Stimulated activated CD4-positive, alpha-beta T cell treated with anti-CD3 and anti-CD28 coated beads, Interleukin-2, amount 100 ng/mL, for 24 hours (primary cell): ENCODE data around the gene NAA25.
"Not testable (repeated sequence)": the region's sequence is repeated elsewhere in the genome, so short reads cannot be mapped to it uniquely, and the experiment has no call there.

ENCODE experiments used
- DNase-seq, 2 donors: peaks; one replicate each; pipeline ENCODE4 v3.0.0-alpha.2; 2020

Gene NAA25

GRCh38 chr12:112116232-112117060, 7.9 kb upstream of the NAA25 start:
- DNase-seq: no peak

GRCh38 chr12:112115259-112116045, 6.9 kb upstream of the NAA25 start:
- no peak for DNase-seq

GRCh38 chr12:112112409-112113133, 4.0 kb upstream of the NAA25 start:
- no peak for DNase-seq

GRCh38 chr12:112111931-112112330, 3.3 kb upstream of the NAA25 start:
- DNase-seq: no peak

GRCh38 chr12:112110787-112111662, 2.4 kb upstream of the NAA25 start:
- not testable (repeated sequence) for DNase-seq

GRCh38 chr12:112107306-112108201, 1.0 kb downstream of the NAA25 start:
- DNase-seq: peak; percentile 43 to 48

- no peak for DNase-seq
Observed at GRCh38 chr12:112105891-112106290, 2.7 kb downstream of the NAA25 start.

GRCh38 chr12:112103758-112104503, 4.7 kb downstream of the NAA25 start:
- DNase-seq: no peak

GRCh38 chr12:112102746-112103145, 5.8 kb downstream of the NAA25 start:
- not testable (repeated sequence) for DNase-seq

- DNase-seq: no peak
Observed at GRCh38 chr12:112102127-112102526, 6.5 kb downstream of the NAA25 start.

- DNase-seq: not testable (repeated sequence)
Observed at GRCh38 chr12:112100500-112100899, 8.1 kb downstream of the NAA25 start.

- no peak for DNase-seq
Observed at GRCh38 chr12:112097641-112098040, 10.9 kb downstream of the NAA25 start.

GRCh38 chr12:112096667-112097066, 11.9 kb downstream of the NAA25 start:
- DNase-seq: peak in 1 of 2 donors; percentile 42

GRCh38 chr12:112096070-112096469, 12.5 kb downstream of the NAA25 start:
- DNase-seq: no peak

GRCh38 chr12:112091563-112091962, 17.0 kb downstream of the NAA25 start:
- DNase-seq: no peak

- DNase-seq: no peak
Observed at GRCh38 chr12:112087851-112088250, 20.7 kb downstream of the NAA25 start.

- DNase-seq: no peak
Observed at GRCh38 chr12:112087055-112087850, 21.3 kb downstream of the NAA25 start.

GRCh38 chr12:112066566-112066965, 42.0 kb downstream of the NAA25 start:
- DNase-seq: no peak

GRCh38 chr12:112063273-112063672, 45.3 kb downstream of the NAA25 start:
- DNase-seq: no peak

- DNase-seq: no peak
Observed at GRCh38 chr12:112061137-112061536, 47.4 kb downstream of the NAA25 start.
